Caco-2 (cell line): ENCODE measurements around the gene CCT6B. TPM values are rescaled to one million over a fixed set of nuclear protein-coding genes. Genes with fewer than 3 reads are reported as not detected.

Experiments
- BruUV-seq: library from RNA; stranded (reverse); fragments of 400-500 nt; replicated peaks from 2 replicates; lab custom pipeline; 2021; lab: Mats Ljungman, UMichigan
- CTCF ChIA-PET: fragments of 300-600 bp; sonication (Branson Sonifier 250); formaldehyde crosslinking; loops from one replicate; lab custom pipeline; 2022; ENCODE audit warnings: antibody characterized with exemption; lab: Charles Lee
- POLR2A ChIA-PET: fragments of 300-600 bp; sonication (Branson Sonifier 250); formaldehyde crosslinking; loops from one replicate; lab custom pipeline; 2022; ENCODE audit warnings: antibody characterized with exemption; lab: Charles Lee
- DNase-seq, 2 experiments: peaks; one replicate each; pipeline versions ENCODE4 v3.0.0 to v3.0.0-alpha.2; 2020 to 2022
- H3K27me3 ChIP-seq: replicated peaks from 2 replicates; pipeline ENCODE4 v1.6.0; 2011; ENCODE audit warnings: low read length; ENCODE audit not compliant: control insufficient read depth, insufficient read depth
- H3K36me3 ChIP-seq: 2 replicates; pipeline ENCODE4 v1.5.1; 2011; ENCODE audit warnings: low read length; ENCODE audit not compliant: control insufficient read depth, insufficient read depth
- H3K4me1 ChIP-seq: fragments of 250-450 bp; sonication (Bioruptor Pico); 2 replicates; pipeline ENCODE4 v1.5.1; 2020; ENCODE audit warnings: mild to moderate bottlenecking
- H3K4me3 ChIP-seq: 2 replicates; pipeline ENCODE4 v1.5.1; 2011; ENCODE audit warnings: low read depth, mild to moderate bottlenecking, control low read depth, low read length
- H3K9me3 ChIP-seq: fragments of 250-450 bp; sonication (Bioruptor Pico); 2 replicates; pipeline ENCODE4 v1.5.1; 2020; ENCODE audit warnings: mild to moderate bottlenecking, moderate library complexity
- H3K27ac Mint-ChIP-seq: one replicate; pipeline ENCODE4 v1.8.0; 2022; ENCODE audit warnings: mixed read lengths; ENCODE audit not compliant: unreplicated experiment
- H3K27me3 Mint-ChIP-seq: one replicate; pipeline ENCODE4 v1.8.0; 2022; ENCODE audit warnings: mixed read lengths; ENCODE audit not compliant: insufficient read depth, unreplicated experiment
- H3K36me3 Mint-ChIP-seq: one replicate; pipeline ENCODE4 v1.8.0; 2022; ENCODE audit warnings: mild to moderate bottlenecking, mixed read lengths; ENCODE audit not compliant: insufficient read depth, unreplicated experiment
- H3K4me1 Mint-ChIP-seq: one replicate; pipeline ENCODE4 v1.8.0; 2022; ENCODE audit warnings: low read depth, mixed read lengths; ENCODE audit not compliant: unreplicated experiment
- H3K4me3 Mint-ChIP-seq: one replicate; pipeline ENCODE4 v1.8.0; 2022; ENCODE audit warnings: mild to moderate bottlenecking, moderate library complexity, mixed read lengths; ENCODE audit not compliant: unreplicated experiment
- H3K9me3 Mint-ChIP-seq: one replicate; pipeline ENCODE4 v1.8.0; 2022; ENCODE audit warnings: mixed read lengths; ENCODE audit not compliant: unreplicated experiment
- CTCF ChIP-seq, 2 experiments: fragments of 200-600 bp in 1 of 2; IDR thresholded peaks; 1 replicate in 1 of 2; 2 replicates in 1 of 2; pipeline versions ENCODE4 v1.5.1 to v1.8.0; 2011 to 2022; ENCODE audit warnings: antibody characterized with exemption in 1 of 2, control low read depth in 1 of 2, inconsistent platforms in 1 of 2, low read depth in 1 of 2, low read length in 1 of 2, mild to moderate bottlenecking in 1 of 2, moderate library complexity in 1 of 2; ENCODE audit not compliant: insufficient read depth in 1 of 2, severe bottlenecking in 1 of 2, unreplicated experiment in 1 of 2
- intact Hi-C: fragments of 100-400 bp; cut with micrococcal nuclease; formaldehyde crosslinking; loops from one replicate; pipeline ENCODE4 v1.10.0; 2022; ENCODE audit not compliant: unreplicated experiment
- total RNA-seq: library from RNA; stranded (reverse); gene quantifications from 2 replicates; pipeline ENCODE4 v1.2.3, GENCODE V29; 2022

CCT6B gene
- total RNA-seq, 1 experiment from 2014 or later = 1.8 TPM

DNA sequence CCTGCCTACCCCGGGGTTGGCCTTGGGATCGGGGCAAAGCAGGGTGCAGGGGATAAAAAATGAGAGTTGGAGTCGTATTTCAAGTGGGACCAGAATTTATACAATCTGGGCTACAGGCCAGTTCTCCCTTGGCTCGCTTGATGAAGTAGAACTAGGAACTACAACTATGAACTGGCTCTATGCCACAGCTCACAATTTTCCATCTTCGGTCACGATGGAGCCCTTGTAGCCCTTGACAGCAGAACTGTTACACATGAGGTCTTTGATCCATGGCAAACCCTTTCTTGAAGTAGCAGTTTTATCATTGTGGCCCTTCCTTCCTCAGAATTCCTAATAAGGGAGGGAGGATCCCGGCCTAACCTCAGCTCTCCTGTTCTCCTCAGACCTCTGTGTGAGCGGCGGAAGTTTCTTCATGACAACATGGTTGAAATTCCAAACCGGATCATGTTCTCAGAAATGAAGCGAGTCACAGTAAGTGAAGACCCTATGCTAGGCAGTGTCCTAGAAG lies 36.1 kb upstream of the CCT6B start:
- Mint-ChIP-seq H3K9me3 (no peaks in the 10 kb centered on the region), H3K4me3 (no peak overlapping the region), H3K36me3 (peaks cover 25% of the 10 kb centered on the region), H3K27me3 (no peaks in the 10 kb centered on the region), H3K27ac (no peak overlapping the region), H3K4me1 (no peaks in the 10 kb centered on the region)
- TF ChIP-seq CTCF (IDR thresholded peaks at IDR 0.05; ENCODE audit: insufficient read depth in 1 of 2, low read depth in 1 of 2, low read length in 1 of 2, severe bottlenecking in 1 of 2, unreplicated experiment in 1 of 2) = no peak
- Histone ChIP-seq H3K27me3 (no peaks in the 10 kb centered on the region), H3K9me3 (no peaks in the 10 kb centered on the region), H3K4me1 (no peaks in the 10 kb centered on the region), H3K4me3 (no peak overlapping the region), H3K36me3 (peaks cover 3% of the 10 kb centered on the region)
- CTCF ChIA-PET = interaction anchor here (1.2 kb wide), 1 partner anchor 123 kb away, joined by 6 read pairs; the partner anchor contains the start of gene RAD51D
- no TSS peak for BruUV-seq
- POLR2A ChIA-PET = no interaction called here
- intact Hi-C loops = loop anchor here (10.0 kb wide), 1 partner anchor 537 kb away; the partner anchor contains the start of gene SLFN12L
- no peak for DNase-seq

- H3K9me3 Mint-ChIP-seq = no peaks in the 10 kb centered on the region
- no peak overlapping the region for H3K27ac Mint-ChIP-seq
- Histone ChIP-seq H3K9me3 (no peaks in the 10 kb centered on the region), H3K4me1 (no peaks in the 10 kb centered on the region), H3K27me3 (no peaks in the 10 kb centered on the region), H3K4me3 (no peak overlapping the region), H3K36me3 (peaks cover 2% of the 10 kb centered on the region)
- no TSS peak for BruUV-seq
- DNase-seq = no peak
- no peaks in the 10 kb centered on the region for H3K4me1 Mint-ChIP-seq
- H3K36me3 Mint-ChIP-seq = peaks cover 18% of the 10 kb centered on the region
- intact Hi-C loops = loop anchor here (10.0 kb wide), 1 partner anchor 538 kb away; the partner anchor contains the start of gene SLFN12L
- no peak for TF ChIP-seq CTCF (IDR thresholded peaks at IDR 0.05; ENCODE audit: insufficient read depth in 1 of 2, low read depth in 1 of 2, low read length in 1 of 2, severe bottlenecking in 1 of 2, unreplicated experiment in 1 of 2)
- no peak overlapping the region for H3K4me3 Mint-ChIP-seq
- CTCF ChIA-PET = interaction anchor here (1.2 kb wide), 1 partner anchor 123 kb away, joined by 6 read pairs; the partner anchor contains the start of gene RAD51D
- POLR2A ChIA-PET = no interaction called here
- H3K27me3 Mint-ChIP-seq = no peaks in the 10 kb centered on the region
Measured at GRCh38 chr17:34996422-34997285, 35.4 kb upstream of the CCT6B start.

DNA sequence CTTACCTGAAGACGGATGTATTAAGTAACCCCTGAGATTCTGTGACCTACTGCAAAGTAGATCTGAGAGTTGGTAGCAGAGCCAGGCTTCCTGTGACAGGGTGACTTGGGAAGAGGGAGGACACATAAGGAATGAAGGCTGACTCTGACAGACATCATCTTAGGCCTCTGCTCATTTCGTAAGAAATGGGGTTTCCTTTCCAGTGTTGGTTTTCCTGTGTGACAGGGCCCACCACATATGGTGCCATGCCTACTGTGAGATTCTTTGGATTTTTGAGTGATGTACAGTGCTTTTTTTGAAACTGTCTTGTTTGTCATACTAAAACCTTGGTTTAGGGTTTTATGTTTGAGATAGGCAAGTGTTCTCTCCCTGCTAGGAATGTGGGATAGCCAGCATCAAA lies 31.8 kb upstream of the CCT6B start:
- CTCF ChIA-PET = no interaction called here
- Histone ChIP-seq H3K36me3 (peaks cover 2% of the 10 kb centered on the region), H3K9me3 (no peaks in the 10 kb centered on the region), H3K27me3 (no peaks in the 10 kb centered on the region), H3K4me1 (no peaks in the 10 kb centered on the region), H3K4me3 (no peak overlapping the region)
- Mint-ChIP-seq H3K27ac (no peak overlapping the region), H3K36me3 (peaks cover 8% of the 10 kb centered on the region), H3K27me3 (no peaks in the 10 kb centered on the region), H3K4me3 (no peak overlapping the region), H3K4me1 (peaks cover 4% of the 10 kb centered on the region), H3K9me3 (no peaks in the 10 kb centered on the region)
- no peak for DNase-seq
- TF ChIP-seq CTCF (IDR thresholded peaks at IDR 0.05; ENCODE audit: insufficient read depth in 1 of 2, low read depth in 1 of 2, low read length in 1 of 2, severe bottlenecking in 1 of 2, unreplicated experiment in 1 of 2) = no peak
- intact Hi-C loops = loop anchor here (10.0 kb wide), 1 partner anchor 542 kb away; the partner anchor contains the start of gene SLFN12L
- POLR2A ChIA-PET = no interaction called here
- BruUV-seq = no TSS peak
